GM18499 (cell line): ENCODE measurements around the gene GAL3ST2.
"Not testable (repeated sequence)": the region's sequence is repeated elsewhere in the genome, so short reads cannot be mapped to it uniquely, and the experiment has no call there.

Experiments used
- ATAC-seq: cut with Tn5 transposase; IDR thresholded peaks from one replicate; pipeline ENCODE4 v1.9.1; 2021; ENCODE audit warnings: moderate number of reproducible peaks; ENCODE audit not compliant: insufficient read depth, unreplicated experiment

Gene GAL3ST2

GRCh38 chr2:241803387-241804325, 27.0 kb downstream of the GAL3ST2 start:
- ATAC-seq = no peak

GRCh38 chr2:241804326-241805229, 28.0 kb downstream of the GAL3ST2 start:
- ATAC-seq = no peak

- not testable (repeated sequence) for ATAC-seq
Observed at GRCh38 chr2:241806217-241806616, 29.6 kb downstream of the GAL3ST2 start.

- no peak for ATAC-seq
Observed at GRCh38 chr2:241808051-241808720, 31.6 kb downstream of the GAL3ST2 start.

- no peak for ATAC-seq
Observed at GRCh38 chr2:241808721-241809382, 32.2 kb downstream of the GAL3ST2 start, which contains the start of gene NEU4. TSS of gene NEU4 (plus strand) at chr2:241809193. CDS start at chr2:241814485, 5,292 bp downstream.

- no peak for ATAC-seq
Observed at GRCh38 chr2:241809383-241810306, 33.0 kb downstream of the GAL3ST2 start.

GRCh38 chr2:241810307-241811200, 33.9 kb downstream of the GAL3ST2 start:
- ATAC-seq = no peak

GRCh38 chr2:241811201-241811951, 34.8 kb downstream of the GAL3ST2 start:
- no peak for ATAC-seq

GRCh38 chr2:241811952-241812729, 35.5 kb downstream of the GAL3ST2 start:
- ATAC-seq = no peak

- no peak for ATAC-seq
Observed at GRCh38 chr2:241812730-241813643, 36.4 kb downstream of the GAL3ST2 start.

GRCh38 chr2:241813644-241814392, 37.2 kb downstream of the GAL3ST2 start:
- ATAC-seq = no peak

GRCh38 chr2:241814393-241814642, 37.7 kb downstream of the GAL3ST2 start:
- no peak for ATAC-seq

- no peak for ATAC-seq
Observed at GRCh38 chr2:241814643-241815476, 38.2 kb downstream of the GAL3ST2 start.
